Esophagus muscularis mucosa (tissue), 4 donors: ENCODE data around the gene CAMTA1.

Experiments used
- CTCF ChIP-seq, 3 experiments: fragments of 200-600 bp in 2 of 3; fragments of 450-650 bp in 1 of 3; sonication (generic) in 2 of 3; IDR thresholded peaks; one replicate each; pipeline ENCODE4 v1.5.1; 2017 to 2019; ENCODE audit warnings: antibody characterized with exemption in 3 of 3, mild to moderate bottlenecking in 2 of 3, moderate library complexity in 1 of 3
- EP300 ChIP-seq: sonication (generic); formaldehyde crosslinking; IDR thresholded peaks from one replicate; pipeline ENCODE4 v1.6.1; 2017; ENCODE audit warnings: antibody characterized with exemption
- POLR2A ChIP-seq: fragments of 450-650 bp; IDR thresholded peaks from one replicate; pipeline ENCODE4 v1.6.1; 2017; ENCODE audit warnings: antibody characterized with exemption, moderate library complexity, mild to moderate bottlenecking, low read depth
- POLR2AphosphoS5 ChIP-seq, 2 donors: sonication (generic); formaldehyde crosslinking; IDR thresholded peaks; one replicate each; pipeline ENCODE4 v1.6.1; 2017; ENCODE audit warnings: antibody characterized with exemption in 2 of 2

GRCh38 chr1:7675431-7676273, 890.4 kb downstream of the CAMTA1 start:
- TF ChIP-seq POLR2AphosphoS5 (IDR thresholded peaks at IDR 0.05) = no peak
- TF ChIP-seq POLR2A = no peak
- no peak for TF ChIP-seq CTCF (IDR thresholded peaks at IDR 0.05)
- TF ChIP-seq EP300 = no peak
